A549 (cell line): ENCODE data around the gene KIR2DL4. TPM values are rescaled to one million over a fixed set of nuclear protein-coding genes. Genes with fewer than 3 reads are reported as not detected.

Experiments
- ATAC-seq, 2 experiments: fragments of 200-7000 bp in 1 of 2; fragments of >200 bp in 1 of 2; cut with Nextera tagmentation in 1 of 2; cut with Tn5 transposase in 1 of 2; 3 replicates each; pipeline versions ENCODE4 v1.8.0 to v1.9.1; 2018 to 2020; ENCODE audit warnings: mild to moderate bottlenecking in 1 of 2, moderate library complexity in 1 of 2
- CTCF ChIA-PET: fragments of 300-600 bp; sonication (Branson Sonifier 250); formaldehyde crosslinking; extraction: SDS; loops from one replicate; lab custom pipeline; 2021; ENCODE audit warnings: antibody characterized with exemption, inconsistent platforms; lab: Yijun Ruan, JAX
- POLR2A ChIA-PET: fragments of 350-600 bp; formaldehyde crosslinking; extraction: SDS; loops from one replicate; lab custom pipeline; 2021; ENCODE audit warnings: antibody characterized with exemption, inconsistent platforms; lab: Yijun Ruan, JAX
- DNase-seq, 2 experiments: peaks; one replicate each; pipeline versions ENCODE4 v3.0.0 to v3.0.0-alpha.2; 2011 to 2016; ENCODE audit warnings: low read depth in 1 of 2, low spot score in 1 of 2
- FAIRE-seq: peaks from 2 replicates; lab custom pipeline; 2011; peaks lifted over from hg19 to GRCh38; lab: Jason Lieb, UNC
- H3K27ac ChIP-seq, 2 experiments: fragments of >200 bp; sonication (Bioruptor Twin); formaldehyde crosslinking; 3 replicates each; pipeline ENCODE4 v1.5.1; 2016 to 2017
- H3K4me1 ChIP-seq: fragments of >200 bp; sonication (Bioruptor Twin); formaldehyde crosslinking; 3 replicates; pipeline ENCODE4 v1.6.1; 2016
- H3K4me2 ChIP-seq: fragments of >200 bp; sonication (Bioruptor Twin); formaldehyde crosslinking; 3 replicates; pipeline ENCODE4 v1.6.1; 2016
- H3K4me3 ChIP-seq: fragments of >200 bp; sonication (Bioruptor Twin); formaldehyde crosslinking; 3 replicates; pipeline ENCODE4 v1.5.1; 2016
- H3K9me3 ChIP-seq: fragments of >200 bp; sonication (Bioruptor Twin); formaldehyde crosslinking; 3 replicates; pipeline ENCODE4 v1.6.1; 2016
- CBX2 ChIP-seq: fragments of 200-600 bp; sonication (generic); IDR thresholded peaks from 2 replicates; pipeline ENCODE4 v1.6.1; 2016; ENCODE audit warnings: low read depth, mild to moderate bottlenecking, borderline replicate concordance
- CBX8 ChIP-seq: fragments of 200-600 bp; sonication (generic); IDR thresholded peaks from 2 replicates; pipeline ENCODE4 v1.6.1; 2016
- EHF ChIP-seq: fragments of 250-450 bp; sonication (Bioruptor Pico); IDR thresholded peaks from 2 replicates; pipeline ENCODE4 v1.5.0; 2020; ENCODE audit warnings: mild to moderate bottlenecking
- EP300 ChIP-seq, 2 experiments: fragments of >200 bp; sonication (Bioruptor Twin); formaldehyde crosslinking; IDR thresholded peaks; 2 replicates in 1 of 2; 3 replicates in 1 of 2; pipeline ENCODE4 v1.6.1; 2016 to 2017
- ESRRA ChIP-seq: fragments of 150-350 bp; IDR thresholded peaks from 2 replicates; pipeline ENCODE4 v1.6.1; 2014; ENCODE audit warnings: mild to moderate bottlenecking, low read length, borderline replicate concordance
- FOSL2 ChIP-seq, 2 experiments: fragments of 450-650 bp in 1 of 2; fragments of >200 bp in 1 of 2; sonication (Bioruptor Twin) in 1 of 2; formaldehyde crosslinking; IDR thresholded peaks; 2 replicates each; pipeline versions ENCODE4 v1.5.0 to v1.6.1; 2016 to 2020; ENCODE audit warnings: mild to moderate bottlenecking in 1 of 2, moderate library complexity in 1 of 2
- GATA3 ChIP-seq: IDR thresholded peaks from 2 replicates; pipeline ENCODE4 v1.6.1; 2012; ENCODE audit warnings: borderline replicate concordance
- HDAC2 ChIP-seq: fragments of 200-600 bp; sonication (generic); IDR thresholded peaks from 2 replicates; pipeline ENCODE4 v1.6.1; 2016
- HOXB5 ChIP-seq: fragments of 250-450 bp; sonication (Bioruptor Pico); IDR thresholded peaks from 2 replicates; pipeline ENCODE4 v1.5.0; 2020; ENCODE audit warnings: mild to moderate bottlenecking, moderate library complexity
- JUNB ChIP-seq: fragments of >200 bp; sonication (Bioruptor Twin); formaldehyde crosslinking; IDR thresholded peaks from 2 replicates; pipeline ENCODE4 v1.6.1; 2016
- MAFK ChIP-seq: fragments of 450-650 bp; IDR thresholded peaks from 2 replicates; pipeline ENCODE4 v1.6.1; 2014; ENCODE audit not compliant: partially characterized antibody
- MYC ChIP-seq: IDR thresholded peaks from 2 replicates; pipeline ENCODE4 v1.6.1; 2012; ENCODE audit warnings: mild to moderate bottlenecking, inconsistent platforms, low read length, improper control_type of control experiment, borderline replicate concordance
- NFE2L2 ChIP-seq: fragments of 150-350 bp; conservative IDR thresholded peaks from 2 replicates; pipeline ENCODE4 v1.6.1; 2014; ENCODE audit warnings: low read length
- NR3C1 ChIP-seq: fragments of >200 bp; sonication (Bioruptor Twin); formaldehyde crosslinking; IDR thresholded peaks from 3 replicates; pipeline ENCODE4 v1.6.1; 2017
- RARB ChIP-seq: fragments of 250-450 bp; sonication (Bioruptor Pico); IDR thresholded peaks from 2 replicates; pipeline ENCODE4 v1.8.0; 2021; ENCODE audit warnings: mild to moderate bottlenecking, moderate library complexity
- RFX5 ChIP-seq: fragments of 450-650 bp; IDR thresholded peaks from 2 replicates; pipeline ENCODE4 v1.7.1; 2014; ENCODE audit warnings: antibody characterized with exemption, mild to moderate bottlenecking, moderate library complexity
- SREBF2 ChIP-seq: fragments of 450-650 bp; IDR thresholded peaks from 2 replicates; pipeline ENCODE4 v1.6.1; 2014; ENCODE audit warnings: mild to moderate bottlenecking, moderate library complexity
- TFCP2L1 ChIP-seq: fragments of 250-450 bp; sonication (Bioruptor Pico); IDR thresholded peaks from 2 replicates; pipeline ENCODE4 v1.5.0; 2021; ENCODE audit warnings: mild to moderate bottlenecking
- ZNF302 ChIP-seq: fragments of 250-450 bp; sonication (Bioruptor Pico); IDR thresholded peaks from 2 replicates; pipeline ENCODE4 v1.9.0; 2021; ENCODE audit warnings: inconsistent platforms, mild to moderate bottlenecking, moderate library complexity
- WGBS: methylation state at CpG from one replicate; pipeline ENCODE4 v1.1.6; 2017; ENCODE audit errors: missing lambda C conversion rate; 5-methylcytosine and 5-hydroxymethylcytosine counted together
- polyA plus RNA-seq, 4 experiments: library from polyadenylated mRNA; depleted of rRNA in 3 of 4; stranded (reverse); fragments of >200 nt; fragmentation: RNase III in 1 of 4; extraction: RNeasy Plus Mini Kit Qiagen cat#74134 plus additional on column Dnase treatment in 1 of 4; gene quantifications; 2 replicates in 3 of 4; 3 replicates in 1 of 4; pipeline ENCODE4 v1.2.3, GENCODE V29; 2011 to 2017
- TF ChIP-seq, protein P1 (sequence below): fragments of 250-450 bp; sonication (Bioruptor Pico); IDR thresholded peaks from 2 replicates; pipeline ENCODE4 v1.5.0; 2021; ENCODE audit warnings: mild to moderate bottlenecking, moderate library complexity, borderline replicate concordance
- TF ChIP-seq, protein P2 (sequence below): IDR thresholded peaks from 2 replicates; pipeline ENCODE4 v1.6.1; 2012
- TF ChIP-seq, protein P3 (sequence below): fragments of 200-600 bp; sonication (generic); IDR thresholded peaks from 2 replicates; pipeline ENCODE4 v1.6.1; 2016; ENCODE audit warnings: antibody characterized with exemption, mild to moderate bottlenecking, moderate library complexity
- TF ChIP-seq, protein P4 (sequence below): fragments of >200 bp; sonication (Bioruptor Twin); formaldehyde crosslinking; IDR thresholded peaks from 3 replicates; pipeline ENCODE4 v1.6.1; 2016

The KIR2DL4 gene
- polyA plus RNA-seq, 2 of the 4 experiments (the other 2 are of a cell fraction), result not detected

DNA sequence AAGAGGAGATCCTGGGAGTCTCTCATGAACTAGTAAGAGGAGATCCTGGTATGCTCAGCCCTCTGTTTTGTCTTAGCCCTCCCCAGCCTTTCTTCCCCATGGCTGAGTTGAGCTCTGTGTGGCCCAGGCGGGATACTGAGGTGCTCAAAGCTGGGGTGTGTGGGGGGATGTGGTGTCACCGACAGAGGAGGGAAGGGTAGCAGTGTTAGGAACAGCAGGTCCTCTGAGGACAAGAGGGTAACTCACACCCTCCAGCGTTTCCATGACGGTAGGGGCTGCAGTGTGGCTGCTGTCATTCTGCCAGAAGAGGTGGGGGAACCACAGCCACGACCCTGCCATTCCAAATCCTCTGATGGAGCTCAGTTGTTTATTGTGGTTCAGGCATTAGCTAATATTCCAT is 691 bp downstream of the KIR2DL4 start:
- Histone ChIP-seq H3K4me3 (no peak overlapping the region), H3K27ac (no peak overlapping the region), H3K9me3 (no peaks in the 10 kb centered on the region; the same call in 2 of the 3 replicates), H3K4me2 (no peak overlapping the region), H3K4me1 (no peaks in the 10 kb centered on the region)
- WGBS, result 9% methylated on average over 5 of the region's 5 CpGs
- no peak for DNase-seq
- FAIRE-seq, result no peak
- TF ChIP-seq RARB (CRISPR knock-in tag) (no peak), NR3C1 (no peak), EHF (CRISPR knock-in tag) (no peak), JUNB (no peak), RFX5 (no peak), MAFK (no peak), MYC (no peak), HOXB5 (CRISPR knock-in tag) (no peak), CBX8 (no peak), SREBF2 (no peak), ESRRA (no peak), EP300 (IDR thresholded peaks at IDR 0.05) (no peak), NFE2L2 (no peak)
- POLR2A ChIA-PET, result no interaction called here
- no peak for ATAC-seq
- CTCF ChIA-PET, result no interaction called here

DNA sequence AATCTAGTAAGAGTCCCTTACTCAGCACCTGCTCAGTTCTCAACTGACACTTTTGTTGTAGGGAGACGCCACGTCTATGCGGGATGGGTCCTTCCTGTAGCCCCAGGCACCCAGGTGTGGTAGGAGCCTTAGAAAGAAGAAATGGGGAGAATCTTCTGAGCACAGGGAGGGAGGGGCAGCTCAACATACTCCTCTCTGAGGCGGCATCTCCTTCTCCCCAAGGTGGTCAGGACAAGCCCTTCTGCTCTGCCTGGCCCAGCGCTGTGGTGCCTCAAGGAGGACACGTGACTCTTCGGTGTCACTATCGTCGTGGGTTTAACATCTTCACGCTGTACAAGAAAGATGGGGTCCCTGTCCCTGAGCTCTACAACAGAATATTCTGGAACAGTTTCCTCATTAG is 1.2 kb downstream of the KIR2DL4 start:
- ATAC-seq (no peak), DNase-seq (no peak)
- no peak overlapping the region for H3K4me3 ChIP-seq
- ChIA-PET CTCF (no interaction called here), POLR2A (no interaction called here)
- no peak overlapping the region for H3K4me2 ChIP-seq
- 40% methylated on average over 10 of the region's 10 CpGs for WGBS
- no peaks in the 10 kb centered on the region for H3K4me1 ChIP-seq
- no peak for TF ChIP-seq CBX2
- TF ChIP-seq, protein P1, sequence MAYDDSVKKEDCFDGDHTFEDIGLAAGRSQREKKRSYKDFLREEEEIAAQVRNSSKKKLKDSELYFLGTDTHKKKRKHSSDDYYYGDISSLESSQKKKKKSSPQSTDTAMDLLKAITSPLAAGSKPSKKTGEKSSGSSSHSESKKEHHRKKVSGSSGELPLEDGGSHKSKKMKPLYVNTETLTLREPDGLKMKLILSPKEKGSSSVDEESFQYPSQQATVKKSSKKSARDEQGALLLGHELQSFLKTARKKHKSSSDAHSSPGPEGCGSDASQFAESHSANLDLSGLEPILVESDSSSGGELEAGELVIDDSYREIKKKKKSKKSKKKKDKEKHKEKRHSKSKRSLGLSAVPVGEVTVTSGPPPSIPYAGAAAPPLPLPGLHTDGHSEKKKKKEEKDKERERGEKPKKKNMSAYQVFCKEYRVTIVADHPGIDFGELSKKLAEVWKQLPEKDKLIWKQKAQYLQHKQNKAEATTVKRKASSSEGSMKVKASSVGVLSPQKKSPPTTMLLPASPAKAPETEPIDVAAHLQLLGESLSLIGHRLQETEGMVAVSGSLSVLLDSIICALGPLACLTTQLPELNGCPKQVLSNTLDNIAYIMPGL (CRISPR knock-in tag), result no peak
- no peak for TF ChIP-seq RFX5
- TF ChIP-seq ZNF302 (CRISPR knock-in tag), result no peak
- TF ChIP-seq, all 56 proteins: peak for 0
- H3K9me3 ChIP-seq, result no peaks in the 10 kb centered on the region; the same call in 2 of the 3 replicates
- no peak for FAIRE-seq
- no peak overlapping the region for H3K27ac ChIP-seq

DNA sequence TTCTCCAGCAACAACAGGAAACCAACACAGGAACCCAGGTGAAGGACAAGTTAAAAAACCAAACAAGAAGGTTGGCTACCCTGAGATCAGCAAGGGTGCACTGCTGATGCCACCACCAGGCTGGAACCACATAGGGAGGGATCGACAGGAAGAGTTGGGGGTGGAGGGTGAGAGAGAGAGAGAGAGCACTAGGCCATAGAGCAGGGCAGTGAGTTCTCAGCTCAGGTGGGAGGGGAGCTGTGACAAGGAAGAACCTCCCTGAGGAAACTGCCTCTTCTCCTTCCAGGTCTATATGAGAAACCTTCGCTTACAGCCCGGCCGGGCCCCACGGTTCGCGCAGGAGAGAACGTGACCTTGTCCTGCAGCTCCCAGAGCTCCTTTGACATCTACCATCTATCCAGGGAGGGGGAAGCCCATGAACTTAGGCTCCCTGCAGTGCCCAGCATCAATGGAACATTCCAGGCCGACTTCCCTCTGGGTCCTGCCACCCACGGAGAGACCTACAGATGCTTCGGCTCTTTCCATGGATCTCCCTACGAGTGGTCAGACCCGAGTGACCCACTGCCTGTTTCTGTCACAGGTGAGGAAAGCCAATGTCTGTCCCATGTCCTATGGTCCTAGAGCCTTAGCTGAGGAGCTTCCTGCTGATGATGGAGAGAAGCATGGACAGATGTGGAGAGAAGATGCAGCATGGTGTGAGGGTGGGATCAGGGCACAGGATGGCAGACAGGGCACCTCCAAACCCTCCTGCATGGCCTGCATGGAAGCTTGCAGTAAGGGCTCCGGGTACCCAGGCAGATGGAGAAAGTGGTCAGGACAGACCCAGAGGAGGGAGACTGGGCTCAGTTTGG is 2.5 kb downstream of the KIR2DL4 start:
- Histone ChIP-seq H3K4me2 (no peak overlapping the region), H3K27ac (no peak overlapping the region), H3K4me1 (no peaks in the 10 kb centered on the region), H3K4me3 (no peak overlapping the region), H3K9me3 (no peaks in the 10 kb centered on the region; the same call in 2 of the 3 replicates)
- ChIA-PET POLR2A (no interaction called here), CTCF (no interaction called here)
- ATAC-seq, result no peak
- FAIRE-seq, result no peak
- DNase-seq, result no peak
- WGBS, result 36% methylated on average over 11 of the region's 14 CpGs
- no peak for TF ChIP-seq TFCP2L1 (CRISPR knock-in tag)
- no peak for TF ChIP-seq ESRRA
- no peak for TF ChIP-seq EP300 (IDR thresholded peaks at IDR 0.05)
- TF ChIP-seq FOSL2 (IDR thresholded peaks at IDR 0.05), result no peak
- TF ChIP-seq FOSL2 (CRISPR knock-in tag; IDR thresholded peaks at IDR 0.05), result no peak
- no peak for TF ChIP-seq GATA3
- TF ChIP-seq NFE2L2, result no peak
- TF ChIP-seq, protein P2, sequence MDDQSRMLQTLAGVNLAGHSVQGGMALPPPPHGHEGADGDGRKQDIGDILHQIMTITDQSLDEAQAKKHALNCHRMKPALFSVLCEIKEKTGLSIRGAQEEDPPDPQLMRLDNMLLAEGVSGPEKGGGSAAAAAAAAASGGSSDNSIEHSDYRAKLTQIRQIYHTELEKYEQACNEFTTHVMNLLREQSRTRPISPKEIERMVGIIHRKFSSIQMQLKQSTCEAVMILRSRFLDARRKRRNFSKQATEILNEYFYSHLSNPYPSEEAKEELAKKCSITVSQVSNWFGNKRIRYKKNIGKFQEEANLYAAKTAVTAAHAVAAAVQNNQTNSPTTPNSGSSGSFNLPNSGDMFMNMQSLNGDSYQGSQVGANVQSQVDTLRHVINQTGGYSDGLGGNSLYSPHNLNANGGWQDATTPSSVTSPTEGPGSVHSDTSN, result no peak
- no peak for TF ChIP-seq EHF (CRISPR knock-in tag)
- TF ChIP-seq, protein P3, sequence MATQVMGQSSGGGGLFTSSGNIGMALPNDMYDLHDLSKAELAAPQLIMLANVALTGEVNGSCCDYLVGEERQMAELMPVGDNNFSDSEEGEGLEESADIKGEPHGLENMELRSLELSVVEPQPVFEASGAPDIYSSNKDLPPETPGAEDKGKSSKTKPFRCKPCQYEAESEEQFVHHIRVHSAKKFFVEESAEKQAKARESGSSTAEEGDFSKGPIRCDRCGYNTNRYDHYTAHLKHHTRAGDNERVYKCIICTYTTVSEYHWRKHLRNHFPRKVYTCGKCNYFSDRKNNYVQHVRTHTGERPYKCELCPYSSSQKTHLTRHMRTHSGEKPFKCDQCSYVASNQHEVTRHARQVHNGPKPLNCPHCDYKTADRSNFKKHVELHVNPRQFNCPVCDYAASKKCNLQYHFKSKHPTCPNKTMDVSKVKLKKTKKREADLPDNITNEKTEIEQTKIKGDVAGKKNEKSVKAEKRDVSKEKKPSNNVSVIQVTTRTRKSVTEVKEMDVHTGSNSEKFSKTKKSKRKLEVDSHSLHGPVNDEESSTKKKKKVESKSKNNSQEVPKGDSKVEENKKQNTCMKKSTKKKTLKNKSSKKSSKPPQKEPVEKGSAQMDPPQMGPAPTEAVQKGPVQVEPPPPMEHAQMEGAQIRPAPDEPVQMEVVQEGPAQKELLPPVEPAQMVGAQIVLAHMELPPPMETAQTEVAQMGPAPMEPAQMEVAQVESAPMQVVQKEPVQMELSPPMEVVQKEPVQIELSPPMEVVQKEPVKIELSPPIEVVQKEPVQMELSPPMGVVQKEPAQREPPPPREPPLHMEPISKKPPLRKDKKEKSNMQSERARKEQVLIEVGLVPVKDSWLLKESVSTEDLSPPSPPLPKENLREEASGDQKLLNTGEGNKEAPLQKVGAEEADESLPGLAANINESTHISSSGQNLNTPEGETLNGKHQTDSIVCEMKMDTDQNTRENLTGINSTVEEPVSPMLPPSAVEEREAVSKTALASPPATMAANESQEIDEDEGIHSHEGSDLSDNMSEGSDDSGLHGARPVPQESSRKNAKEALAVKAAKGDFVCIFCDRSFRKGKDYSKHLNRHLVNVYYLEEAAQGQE, result no peak
- no peak for TF ChIP-seq ZNF302 (CRISPR knock-in tag)
- no peak for TF ChIP-seq HDAC2
- no peak for TF ChIP-seq CBX8
- TF ChIP-seq MAFK, result no peak
- no peak for TF ChIP-seq RARB (CRISPR knock-in tag)
- TF ChIP-seq, protein P4, sequence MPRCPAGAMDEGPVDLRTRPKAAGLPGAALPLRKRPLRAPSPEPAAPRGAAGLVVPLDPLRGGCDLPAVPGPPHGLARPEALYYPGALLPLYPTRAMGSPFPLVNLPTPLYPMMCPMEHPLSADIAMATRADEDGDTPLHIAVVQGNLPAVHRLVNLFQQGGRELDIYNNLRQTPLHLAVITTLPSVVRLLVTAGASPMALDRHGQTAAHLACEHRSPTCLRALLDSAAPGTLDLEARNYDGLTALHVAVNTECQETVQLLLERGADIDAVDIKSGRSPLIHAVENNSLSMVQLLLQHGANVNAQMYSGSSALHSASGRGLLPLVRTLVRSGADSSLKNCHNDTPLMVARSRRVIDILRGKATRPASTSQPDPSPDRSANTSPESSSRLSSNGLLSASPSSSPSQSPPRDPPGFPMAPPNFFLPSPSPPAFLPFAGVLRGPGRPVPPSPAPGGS, result no peak
